22Rv1 (cell line): ENCODE measurements around the gene KRR1.

Experiments used
- ZFX ChIP-seq: fragments of 450-650 bp; IDR thresholded peaks from 2 replicates; pipeline ENCODE4 v1.6.1; 2017; ENCODE audit warnings: antibody characterized with exemption, borderline replicate concordance
- TF ChIP-seq, protein P1 (sequence below): fragments of 450-650 bp; IDR thresholded peaks from 2 replicates; pipeline ENCODE4 v1.5.1; 2017; ENCODE audit warnings: mild to moderate bottlenecking

DNA sequence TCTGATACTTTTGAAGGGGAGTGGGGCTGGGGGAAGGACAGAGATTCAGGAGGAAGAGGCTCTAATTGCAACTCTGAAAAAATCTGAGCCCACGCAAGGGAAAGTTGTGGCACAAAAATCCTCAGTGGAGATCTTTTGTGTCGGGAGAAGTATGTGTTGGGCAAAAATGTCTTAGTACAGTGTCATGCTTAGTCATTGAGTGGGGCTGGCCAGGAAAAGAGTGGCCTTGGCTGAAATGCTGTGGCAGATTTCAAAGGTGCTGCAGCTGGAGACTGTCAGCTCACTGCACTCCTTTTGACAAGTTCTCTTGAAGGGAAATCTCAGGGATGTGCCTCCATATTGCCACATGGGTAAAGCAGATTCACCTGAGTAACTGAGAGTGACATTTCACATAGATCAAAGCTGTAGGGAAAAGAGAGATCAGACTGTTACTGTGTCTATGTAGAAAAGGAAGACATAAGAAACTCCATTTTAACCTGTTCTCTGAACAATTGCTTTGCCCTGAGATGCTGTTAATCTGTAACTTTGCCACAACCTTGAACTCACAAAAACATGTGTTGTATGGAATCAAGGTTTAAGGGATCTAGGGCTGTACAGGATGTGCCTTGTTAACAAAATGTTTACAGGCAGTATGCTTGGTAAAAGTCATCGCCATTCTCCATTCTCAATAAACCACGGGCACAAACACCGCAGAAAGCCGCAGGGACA lies 66.8 kb downstream of the KRR1 start:
- TF ChIP-seq, protein P1, sequence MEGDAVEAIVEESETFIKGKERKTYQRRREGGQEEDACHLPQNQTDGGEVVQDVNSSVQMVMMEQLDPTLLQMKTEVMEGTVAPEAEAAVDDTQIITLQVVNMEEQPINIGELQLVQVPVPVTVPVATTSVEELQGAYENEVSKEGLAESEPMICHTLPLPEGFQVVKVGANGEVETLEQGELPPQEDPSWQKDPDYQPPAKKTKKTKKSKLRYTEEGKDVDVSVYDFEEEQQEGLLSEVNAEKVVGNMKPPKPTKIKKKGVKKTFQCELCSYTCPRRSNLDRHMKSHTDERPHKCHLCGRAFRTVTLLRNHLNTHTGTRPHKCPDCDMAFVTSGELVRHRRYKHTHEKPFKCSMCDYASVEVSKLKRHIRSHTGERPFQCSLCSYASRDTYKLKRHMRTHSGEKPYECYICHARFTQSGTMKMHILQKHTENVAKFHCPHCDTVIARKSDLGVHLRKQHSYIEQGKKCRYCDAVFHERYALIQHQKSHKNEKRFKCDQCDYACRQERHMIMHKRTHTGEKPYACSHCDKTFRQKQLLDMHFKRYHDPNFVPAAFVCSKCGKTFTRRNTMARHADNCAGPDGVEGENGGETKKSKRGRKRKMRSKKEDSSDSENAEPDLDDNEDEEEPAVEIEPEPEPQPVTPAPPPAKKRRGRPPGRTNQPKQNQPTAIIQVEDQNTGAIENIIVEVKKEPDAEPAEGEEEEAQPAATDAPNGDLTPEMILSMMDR = no peak
- no peak for TF ChIP-seq ZFX
